WTC11 (cell line): ENCODE measurements around the gene LRRC74B.

ENCODE experiments used
- ATF2 ChIP-seq: sonication (generic); formaldehyde crosslinking; IDR thresholded peaks from 2 replicates; pipeline ENCODE4 v1.8.1; 2022; ENCODE audit warnings: low read depth, missing genetic modification reagents, borderline replicate concordance
- ATF3 ChIP-seq: sonication (generic); formaldehyde crosslinking; conservative IDR thresholded peaks from 2 replicates; pipeline ENCODE4 v1.8.1; 2022; ENCODE audit warnings: mild to moderate bottlenecking, missing genetic modification reagents
- CTCF ChIP-seq: fragments of 200-600 bp; IDR thresholded peaks from 2 replicates; pipeline ENCODE4 v1.8.0; 2022; ENCODE audit warnings: antibody characterized with exemption
- MAX ChIP-seq: sonication (generic); formaldehyde crosslinking; IDR thresholded peaks from 2 replicates; pipeline ENCODE4 v1.8.0; 2022; ENCODE audit warnings: mild to moderate bottlenecking, missing genetic modification reagents
- TEAD4 ChIP-seq: sonication (generic); formaldehyde crosslinking; IDR thresholded peaks from 2 replicates; pipeline ENCODE4 v1.8.0; 2022; ENCODE audit warnings: mild to moderate bottlenecking, missing genetic modification reagents
- USF2 ChIP-seq: sonication (generic); formaldehyde crosslinking; IDR thresholded peaks from 2 replicates; pipeline ENCODE4 v1.8.1; 2023; ENCODE audit warnings: mild to moderate bottlenecking, missing genetic modification reagents, moderate library complexity
- ZBTB21 ChIP-seq: sonication (generic); formaldehyde crosslinking; IDR thresholded peaks from 2 replicates; pipeline ENCODE4 v1.8.1; 2023; ENCODE audit warnings: mild to moderate bottlenecking, missing genetic modification reagents, borderline replicate concordance
- ZNF416 ChIP-seq: fragments of 250-450 bp; sonication (Bioruptor Pico); IDR thresholded peaks from 2 replicates; pipeline ENCODE4 v1.9.0; 2021; ENCODE audit warnings: mild to moderate bottlenecking, inconsistent platforms
- ZNF423 ChIP-seq: fragments of 250-450 bp; sonication (Bioruptor Pico); IDR thresholded peaks from 2 replicates; pipeline ENCODE4 v2.1.2; 2022; ENCODE audit warnings: mild to moderate bottlenecking, moderate library complexity

GRCh38 chr22:21067901-21068680 is 22.3 kb downstream of the LRRC74B start:
- TF ChIP-seq CTCF, result no peak
- TF ChIP-seq ZBTB21 (CRISPR knock-in tag), result no peak
- TF ChIP-seq ZNF416 (CRISPR knock-in tag), result no peak
- TF ChIP-seq TEAD4 (CRISPR knock-in tag), result no peak
- TF ChIP-seq USF2 (CRISPR knock-in tag), result no peak
- no peak for TF ChIP-seq MAX
- TF ChIP-seq ATF2 (CRISPR knock-in tag), result no peak
- TF ChIP-seq ZNF423 (CRISPR knock-in tag), result no peak
- TF ChIP-seq ATF3 (CRISPR knock-in tag), result no peak
